ENCODE results near the gene ZNF716.
"Not testable (repeated sequence)": the region's sequence is repeated elsewhere in the genome, so short reads cannot be mapped to it uniquely, and the experiment has no call there.

The ZNF716 gene

GRCh38 chr7:57449904-57450303 is at the start of gene ZNF716:
Gene ZNF716, plus strand, starts transcription at chr7:57450177. Its CDS starts 112 bp downstream, at chr7:57450289.
- DNase-seq: no peak

- DNase-seq: no peak
These were observed 49.3 kb upstream of the ZNF716 start for GRCh38 chr7:57400531-57401155.

- DNase-seq: not testable (repeated sequence)
These were observed 46.9 kb upstream of the ZNF716 start for GRCh38 chr7:57403051-57403450.

GRCh38 chr7:57403601-57404342 is 46.2 kb upstream of the ZNF716 start:
- no peak for DNase-seq

GRCh38 chr7:57404343-57404966 is 45.5 kb upstream of the ZNF716 start:
- no peak for DNase-seq

GRCh38 chr7:57404967-57405421 is 45.0 kb upstream of the ZNF716 start:
- no peak for DNase-seq

GRCh38 chr7:57407125-57407524 is 42.9 kb upstream of the ZNF716 start:
- no peak for DNase-seq

- DNase-seq: no peak
These were observed 37.8 kb upstream of the ZNF716 start for GRCh38 chr7:57412168-57412567.

GRCh38 chr7:57412618-57413017 is 37.4 kb upstream of the ZNF716 start:
- no peak for DNase-seq

GRCh38 chr7:57413529-57414398 is 36.2 kb upstream of the ZNF716 start:
- no peak for DNase-seq

GRCh38 chr7:57414415-57414814 is 35.6 kb upstream of the ZNF716 start:
- no peak for DNase-seq

- DNase-seq: no peak
These were observed 35.1 kb upstream of the ZNF716 start for GRCh38 chr7:57414852-57415251.

GRCh38 chr7:57415326-57415725 is 34.7 kb upstream of the ZNF716 start:
- DNase-seq: no peak

- DNase-seq: no peak
These were observed 34.2 kb upstream of the ZNF716 start for GRCh38 chr7:57415730-57416129.

- DNase-seq: no peak
These were observed 33.2 kb upstream of the ZNF716 start for GRCh38 chr7:57416601-57417358.

- DNase-seq: no peak
These were observed 32.2 kb upstream of the ZNF716 start for GRCh38 chr7:57417736-57418135.

- DNase-seq: no peak
These were observed 26.2 kb upstream of the ZNF716 start for GRCh38 chr7:57423768-57424167.

- DNase-seq: no peak
These were observed 25.3 kb upstream of the ZNF716 start for GRCh38 chr7:57424515-57425238.

- no peak for DNase-seq
These were observed 24.6 kb upstream of the ZNF716 start for GRCh38 chr7:57425239-57425944.

GRCh38 chr7:57425969-57426628 is 23.9 kb upstream of the ZNF716 start:
- DNase-seq: no peak
